ENCODE data around the gene CSK.
A peak's percentile ranks its signal among the peaks of the same experiment; 100 is the strongest.

The CSK gene

GRCh38 chr15:74788042-74788682, 6.3 kb downstream of the CSK start:
- TF ChIP-seq ZNF274 (IDR thresholded peaks at IDR 0.05; ENCODE audit: low read depth, low read length), result no peak
- H3K4me3 ChIP-seq (ENCODE audit: low read length), result peak overlapping the region; percentile 65; the same call in 1 of the 2 replicates

- no peak for TF ChIP-seq ZNF274 (IDR thresholded peaks at IDR 0.05; ENCODE audit: low read depth, low read length)
- H3K4me3 ChIP-seq (ENCODE audit: low read length), result peak overlapping the region; percentile 65; the same call in 1 of the 2 replicates
Observed at GRCh38 chr15:74788683-74789151, 6.8 kb downstream of the CSK start.

GRCh38 chr15:74789171-74789631, 7.3 kb downstream of the CSK start:
- TF ChIP-seq ZNF274 (IDR thresholded peaks at IDR 0.05; ENCODE audit: low read depth, low read length), result no peak
- H3K4me3 ChIP-seq (ENCODE audit: low read length), result peak overlapping the region; percentile 65; the same call in 1 of the 2 replicates

- no peak for TF ChIP-seq ZNF274 (IDR thresholded peaks at IDR 0.05; ENCODE audit: low read depth, low read length)
- H3K4me3 ChIP-seq (ENCODE audit: low read length), result peak overlapping the region; percentile 65; the same call in 1 of the 2 replicates
Observed at GRCh38 chr15:74789741-74790079, 7.8 kb downstream of the CSK start.

GRCh38 chr15:74790080-74790916, 8.4 kb downstream of the CSK start:
- no peak for TF ChIP-seq ZNF274 (IDR thresholded peaks at IDR 0.05; ENCODE audit: low read depth, low read length)
- peak overlapping the region; percentile 65; the same call in 1 of the 2 replicates for H3K4me3 ChIP-seq (ENCODE audit: low read length)

GRCh38 chr15:74791007-74791406, 9.1 kb downstream of the CSK start:
- no peak for TF ChIP-seq ZNF274 (IDR thresholded peaks at IDR 0.05; ENCODE audit: low read depth, low read length)
- no peak overlapping the region; the same call in 1 of the 2 replicates for H3K4me3 ChIP-seq (ENCODE audit: low read length)

- no peak for TF ChIP-seq ZNF274 (IDR thresholded peaks at IDR 0.05; ENCODE audit: low read depth, low read length)
- H3K4me3 ChIP-seq (ENCODE audit: low read length), result no peak overlapping the region
Observed at GRCh38 chr15:74791667-74792066, 9.8 kb downstream of the CSK start.

- no peak for TF ChIP-seq ZNF274 (IDR thresholded peaks at IDR 0.05; ENCODE audit: low read depth, low read length)
- H3K4me3 ChIP-seq (ENCODE audit: low read length), result no peak overlapping the region
Observed at GRCh38 chr15:74792227-74793016, 10.5 kb downstream of the CSK start.

- no peak overlapping the region for H3K4me3 ChIP-seq (ENCODE audit: low read length)
- TF ChIP-seq ZNF274 (IDR thresholded peaks at IDR 0.05; ENCODE audit: low read depth, low read length), result no peak
Observed at GRCh38 chr15:74793135-74794028, 11.5 kb downstream of the CSK start.

- H3K4me3 ChIP-seq (ENCODE audit: low read length), result no peak overlapping the region
- no peak for TF ChIP-seq ZNF274 (IDR thresholded peaks at IDR 0.05; ENCODE audit: low read depth, low read length)
Observed at GRCh38 chr15:74794248-74794969, 12.5 kb downstream of the CSK start.

- no peak overlapping the region for H3K4me3 ChIP-seq (ENCODE audit: low read length)
- TF ChIP-seq ZNF274 (IDR thresholded peaks at IDR 0.05; ENCODE audit: low read depth, low read length), result no peak
Observed at GRCh38 chr15:74794970-74795349, 13.1 kb downstream of the CSK start.

- H3K4me3 ChIP-seq (ENCODE audit: low read length), result no peak overlapping the region
- TF ChIP-seq ZNF274 (IDR thresholded peaks at IDR 0.05; ENCODE audit: low read depth, low read length), result no peak
Observed at GRCh38 chr15:74795966-74796625, 14.2 kb downstream of the CSK start.

Data from GM08714 (cell line).